Measurements from ENCODE around the gene SLC13A2.

Gene SLC13A2

GRCh38 chr17:28495635-28496034, 22.2 kb downstream of the SLC13A2 start:
- no peak overlapping the region for H3K27ac Mint-ChIP-seq
- H3K4me3 Mint-ChIP-seq = no peak overlapping the region
- no peaks in the 10 kb centered on the region for H3K27me3 Mint-ChIP-seq
- H3K36me3 Mint-ChIP-seq (ENCODE audit: low read depth) = no peaks in the 10 kb centered on the region
- H3K4me1 Mint-ChIP-seq (ENCODE audit: low read depth) = no peaks in the 10 kb centered on the region
- no peaks in the 10 kb centered on the region for H3K9me3 Mint-ChIP-seq

GRCh38 chr17:28497931-28498330, 24.5 kb downstream of the SLC13A2 start:
- H3K4me1 Mint-ChIP-seq (ENCODE audit: low read depth) = no peaks in the 10 kb centered on the region
- no peaks in the 10 kb centered on the region for H3K36me3 Mint-ChIP-seq (ENCODE audit: low read depth)
- no peak overlapping the region for H3K4me3 Mint-ChIP-seq
- H3K27ac Mint-ChIP-seq = no peak overlapping the region
- no peaks in the 10 kb centered on the region for H3K9me3 Mint-ChIP-seq
- H3K27me3 Mint-ChIP-seq = no peaks in the 10 kb centered on the region

- Mint-ChIP-seq H3K4me1 (ENCODE audit: low read depth) (no peaks in the 10 kb centered on the region), H3K27me3 (no peaks in the 10 kb centered on the region), H3K36me3 (ENCODE audit: low read depth) (no peaks in the 10 kb centered on the region), H3K9me3 (no peaks in the 10 kb centered on the region), H3K4me3 (no peak overlapping the region), H3K27ac (no peak overlapping the region)
These were observed 25.4 kb downstream of the SLC13A2 start for GRCh38 chr17:28498652-28499363.

GRCh38 chr17:28499364-28499664, 25.9 kb downstream of the SLC13A2 start:
- no peak overlapping the region for H3K27ac Mint-ChIP-seq
- no peak overlapping the region for H3K4me3 Mint-ChIP-seq

GRCh38 chr17:28499684-28500357, 26.4 kb downstream of the SLC13A2 start:
- Mint-ChIP-seq H3K36me3 (ENCODE audit: low read depth) (no peaks in the 10 kb centered on the region), H3K4me3 (no peak overlapping the region), H3K27ac (no peak overlapping the region), H3K27me3 (no peaks in the 10 kb centered on the region), H3K4me1 (ENCODE audit: low read depth) (no peaks in the 10 kb centered on the region), H3K9me3 (no peaks in the 10 kb centered on the region)

More at GRCh38 chr17:28499364-28499664, 25.9 kb downstream of the SLC13A2 start:
- Mint-ChIP-seq H3K9me3 (no peaks in the 10 kb centered on the region), H3K4me1 (ENCODE audit: low read depth) (no peaks in the 10 kb centered on the region), H3K27me3 (no peaks in the 10 kb centered on the region), H3K36me3 (ENCODE audit: low read depth) (no peaks in the 10 kb centered on the region)

GRCh38 chr17:28500712-28501379, 27.4 kb downstream of the SLC13A2 start:
- no peaks in the 10 kb centered on the region for H3K36me3 Mint-ChIP-seq (ENCODE audit: low read depth)
- H3K27ac Mint-ChIP-seq = no peak overlapping the region
- no peak overlapping the region for H3K4me3 Mint-ChIP-seq
- H3K4me1 Mint-ChIP-seq (ENCODE audit: low read depth) = no peaks in the 10 kb centered on the region
- peaks cover 3% of the 10 kb centered on the region for H3K27me3 Mint-ChIP-seq
- no peaks in the 10 kb centered on the region for H3K9me3 Mint-ChIP-seq

GRCh38 chr17:28501421-28502284, 28.2 kb downstream of the SLC13A2 start:
- Mint-ChIP-seq H3K9me3 (no peaks in the 10 kb centered on the region), H3K27ac (no peak overlapping the region), H3K4me1 (ENCODE audit: low read depth) (no peaks in the 10 kb centered on the region), H3K27me3 (peaks cover 3% of the 10 kb centered on the region), H3K36me3 (ENCODE audit: low read depth) (no peaks in the 10 kb centered on the region), H3K4me3 (no peak overlapping the region)

GRCh38 chr17:28503420-28503819, 30.0 kb downstream of the SLC13A2 start:
- no peaks in the 10 kb centered on the region for H3K9me3 Mint-ChIP-seq
- H3K27ac Mint-ChIP-seq = no peak overlapping the region
- no peak overlapping the region for H3K4me3 Mint-ChIP-seq
- H3K36me3 Mint-ChIP-seq (ENCODE audit: low read depth) = no peaks in the 10 kb centered on the region
- no peaks in the 10 kb centered on the region for H3K4me1 Mint-ChIP-seq (ENCODE audit: low read depth)
- H3K27me3 Mint-ChIP-seq = peaks cover 6% of the 10 kb centered on the region

- peaks cover 14% of the 10 kb centered on the region for H3K27me3 Mint-ChIP-seq
- H3K4me1 Mint-ChIP-seq (ENCODE audit: low read depth) = no peaks in the 10 kb centered on the region
- no peaks in the 10 kb centered on the region for H3K9me3 Mint-ChIP-seq
- H3K36me3 Mint-ChIP-seq (ENCODE audit: low read depth) = no peaks in the 10 kb centered on the region
- no peak within 1 kb of the TSS for H3K27ac Mint-ChIP-seq
- no peak within 1 kb of the TSS for H3K4me3 Mint-ChIP-seq
These were observed 32.7 kb downstream of the SLC13A2 start, which contains the start of gene FOXN1 for GRCh38 chr17:28505986-28506665. Gene FOXN1, plus strand, starts transcription at chr17:28506348. Its CDS starts 17,622 bp downstream, at chr17:28523970.

- H3K27me3 Mint-ChIP-seq = peaks cover 14% of the 10 kb centered on the region
- no peaks in the 10 kb centered on the region for H3K4me1 Mint-ChIP-seq (ENCODE audit: low read depth)
- H3K27ac Mint-ChIP-seq = no peak overlapping the region
- H3K4me3 Mint-ChIP-seq = no peak overlapping the region
- H3K9me3 Mint-ChIP-seq = no peaks in the 10 kb centered on the region
- no peaks in the 10 kb centered on the region for H3K36me3 Mint-ChIP-seq (ENCODE audit: low read depth)
These were observed 33.5 kb downstream of the SLC13A2 start for GRCh38 chr17:28506763-28507487.

GRCh38 chr17:28507567-28508203, 34.2 kb downstream of the SLC13A2 start:
- H3K4me1 Mint-ChIP-seq (ENCODE audit: low read depth) = no peaks in the 10 kb centered on the region
- H3K9me3 Mint-ChIP-seq = no peaks in the 10 kb centered on the region
- peaks cover 14% of the 10 kb centered on the region for H3K27me3 Mint-ChIP-seq
- no peaks in the 10 kb centered on the region for H3K36me3 Mint-ChIP-seq (ENCODE audit: low read depth)
- no peak overlapping the region for H3K4me3 Mint-ChIP-seq
- no peak overlapping the region for H3K27ac Mint-ChIP-seq

GRCh38 chr17:28508211-28508724, 34.8 kb downstream of the SLC13A2 start:
- H3K4me1 Mint-ChIP-seq (ENCODE audit: low read depth) = no peaks in the 10 kb centered on the region
- H3K27me3 Mint-ChIP-seq = peaks cover 14% of the 10 kb centered on the region
- no peaks in the 10 kb centered on the region for H3K9me3 Mint-ChIP-seq
- no peak overlapping the region for H3K27ac Mint-ChIP-seq
- H3K4me3 Mint-ChIP-seq = no peak overlapping the region
- no peaks in the 10 kb centered on the region for H3K36me3 Mint-ChIP-seq (ENCODE audit: low read depth)

- Mint-ChIP-seq H3K4me1 (ENCODE audit: low read depth) (no peaks in the 10 kb centered on the region), H3K27me3 (peaks cover 14% of the 10 kb centered on the region), H3K4me3 (no peak overlapping the region), H3K9me3 (no peaks in the 10 kb centered on the region), H3K27ac (no peak overlapping the region), H3K36me3 (ENCODE audit: low read depth) (no peaks in the 10 kb centered on the region)
These were observed 36.3 kb downstream of the SLC13A2 start for GRCh38 chr17:28509789-28510188.
